Stimulated activated CD8-positive, alpha-beta memory T cell treated with anti-CD3 and anti-CD28 coated beads, Interleukin-7, amount 100 ng/mL, for 24 hours (primary cell): Measurements from ENCODE around the gene DLGAP3.

Source experiments
- DNase-seq: peaks from one replicate; pipeline ENCODE4 v3.0.0-alpha.2; 2020; ENCODE audit warnings: low read depth

Gene DLGAP3

GRCh38 chr1:34900775-34901502 is 28.5 kb downstream of the DLGAP3 start:
- no peak for DNase-seq

- no peak for DNase-seq
These were observed 29.5 kb downstream of the DLGAP3 start for GRCh38 chr1:34899906-34900305.

GRCh38 chr1:34899471-34899870 is 30.0 kb downstream of the DLGAP3 start:
- no peak for DNase-seq

GRCh38 chr1:34898330-34898761 is 31.1 kb downstream of the DLGAP3 start:
- no peak for DNase-seq

GRCh38 chr1:34896612-34897011 is 32.8 kb downstream of the DLGAP3 start:
- no peak for DNase-seq

GRCh38 chr1:34889705-34890104 is 39.7 kb downstream of the DLGAP3 start:
- no peak for DNase-seq

GRCh38 chr1:34887593-34887992 is 41.9 kb downstream of the DLGAP3 start:
- DNase-seq, result no peak

GRCh38 chr1:34885405-34886247 is 43.8 kb downstream of the DLGAP3 start:
- peak; percentile 38 for DNase-seq

- no peak for DNase-seq
These were observed 44.5 kb downstream of the DLGAP3 start for GRCh38 chr1:34884961-34885360.

GRCh38 chr1:34884536-34884935 is 44.9 kb downstream of the DLGAP3 start:
- DNase-seq, result no peak

GRCh38 chr1:34879230-34879629 is 50.2 kb downstream of the DLGAP3 start:
- no peak for DNase-seq

- no peak for DNase-seq
These were observed 53.0 kb downstream of the DLGAP3 start for GRCh38 chr1:34876406-34876805.

- no peak for DNase-seq
These were observed 55.0 kb downstream of the DLGAP3 start for GRCh38 chr1:34874296-34874952.

GRCh38 chr1:34872133-34872503 is 57.3 kb downstream of the DLGAP3 start:
- no peak for DNase-seq

- no peak for DNase-seq
These were observed 57.9 kb downstream of the DLGAP3 start for GRCh38 chr1:34871443-34872132.

GRCh38 chr1:34870395-34870794 is 59.1 kb downstream of the DLGAP3 start:
- DNase-seq, result no peak

GRCh38 chr1:34869760-34870159 is 59.7 kb downstream of the DLGAP3 start:
- DNase-seq, result no peak

GRCh38 chr1:34868230-34869049 is 61.0 kb downstream of the DLGAP3 start:
- DNase-seq, result no peak

GRCh38 chr1:34867415-34867814 is 62.0 kb downstream of the DLGAP3 start:
- DNase-seq, result no peak

- no peak for DNase-seq
These were observed 62.7 kb downstream of the DLGAP3 start for GRCh38 chr1:34866762-34867109.

GRCh38 chr1:34865981-34866761 is 63.3 kb downstream of the DLGAP3 start:
- peak; percentile 91 for DNase-seq
